OCI-M2 (cell line): ENCODE measurements around the gene ELK4.
A peak's percentile ranks its signal among the peaks of the same experiment; 100 is the strongest.

Experiments used
- DNase-seq: peaks from one replicate; lab custom pipeline; 2025; ENCODE audit not compliant: unreplicated experiment; lab: John Stamatoyannopoulos, UW

The ELK4 gene

GRCh38 chr1:205598841-205599668 lies 32.8 kb downstream of the ELK4 start:
- no peak for DNase-seq

- DNase-seq = no peak
These were observed 34.0 kb downstream of the ELK4 start for GRCh38 chr1:205597691-205598314.

GRCh38 chr1:205596876-205597275 lies 34.9 kb downstream of the ELK4 start:
- no peak for DNase-seq

- DNase-seq = no peak
These were observed 36.0 kb downstream of the ELK4 start for GRCh38 chr1:205595861-205596260.

GRCh38 chr1:205595435-205595834 lies 36.4 kb downstream of the ELK4 start:
- DNase-seq = no peak

GRCh38 chr1:205594846-205595245 lies 37.0 kb downstream of the ELK4 start:
- DNase-seq = no peak

GRCh38 chr1:205593967-205594366 lies 37.8 kb downstream of the ELK4 start:
- DNase-seq = no peak

GRCh38 chr1:205593532-205593931 lies 38.3 kb downstream of the ELK4 start:
- no peak for DNase-seq

GRCh38 chr1:205592443-205593003 lies 39.3 kb downstream of the ELK4 start:
- no peak for DNase-seq

GRCh38 chr1:205591522-205592351 lies 40.1 kb downstream of the ELK4 start:
- DNase-seq = peak; percentile 2

GRCh38 chr1:205590777-205591513 lies 40.9 kb downstream of the ELK4 start:
- no peak for DNase-seq

- DNase-seq = no peak
These were observed 41.4 kb downstream of the ELK4 start for GRCh38 chr1:205590457-205590768.

GRCh38 chr1:205589618-205590456 lies 42.0 kb downstream of the ELK4 start:
- DNase-seq = no peak

- no peak for DNase-seq
These were observed 42.8 kb downstream of the ELK4 start for GRCh38 chr1:205589046-205589445.

GRCh38 chr1:205588636-205589035 lies 43.2 kb downstream of the ELK4 start:
- no peak for DNase-seq

- DNase-seq = no peak
These were observed 44.2 kb downstream of the ELK4 start for GRCh38 chr1:205587581-205587980.

- DNase-seq = no peak
These were observed 45.7 kb downstream of the ELK4 start for GRCh38 chr1:205585835-205586785.

GRCh38 chr1:205585169-205585834 lies 46.5 kb downstream of the ELK4 start:
- no peak for DNase-seq
